OCI-LY7 (cell line): ENCODE results near the gene FBXL22.
A peak's percentile ranks its signal among the peaks of the same experiment; 100 is the strongest.

Experiments
- EZH2phosphoT487 ChIP-seq: fragments of 200-600 bp; sonication (generic); IDR thresholded peaks from 2 replicates; pipeline ENCODE4 v1.6.1; 2018; ENCODE audit warnings: low read depth, borderline replicate concordance, mild to moderate bottlenecking, mixed run types, antibody characterized with exemption, low read length, moderate library complexity, mixed read lengths
- TF ChIP-seq, protein P1 (sequence below): fragments of 200-600 bp; sonication (generic); conservative IDR thresholded peaks from 2 replicates; pipeline ENCODE4 v1.5.1; 2014; ENCODE audit warnings: mild to moderate bottlenecking, antibody characterized with exemption, low read length, moderate library complexity, mixed read lengths

DNA sequence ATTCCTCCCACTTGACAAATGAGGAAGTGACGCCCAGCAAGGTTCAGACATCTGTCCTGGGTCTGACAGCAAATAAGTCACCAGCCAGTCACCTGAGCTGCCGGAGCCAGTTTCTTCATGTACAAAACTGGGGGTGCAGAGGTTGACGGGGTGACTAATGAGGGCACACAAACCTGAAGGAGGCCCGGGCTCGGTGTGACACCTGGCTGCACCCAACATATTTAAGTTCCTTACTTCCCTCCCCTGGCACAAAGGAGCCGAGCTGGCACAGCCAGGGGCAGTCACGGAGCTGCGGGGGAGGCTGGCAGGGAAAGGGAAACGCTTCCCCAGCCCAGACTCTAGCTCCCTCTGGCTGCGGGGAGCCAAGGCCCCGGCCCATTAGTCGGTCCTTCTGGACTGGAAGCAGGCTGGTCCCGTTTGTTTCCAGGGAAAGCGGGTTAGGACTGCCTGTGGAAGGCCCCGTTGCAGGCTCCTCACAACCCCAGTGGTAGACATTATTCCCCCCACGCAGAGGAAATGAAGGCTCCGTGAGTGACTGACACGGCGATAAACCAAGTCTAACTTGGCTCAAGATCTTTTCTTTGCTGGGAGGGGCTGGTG, 2.3 kb downstream of the FBXL22 start:
- TF ChIP-seq, protein P1, sequence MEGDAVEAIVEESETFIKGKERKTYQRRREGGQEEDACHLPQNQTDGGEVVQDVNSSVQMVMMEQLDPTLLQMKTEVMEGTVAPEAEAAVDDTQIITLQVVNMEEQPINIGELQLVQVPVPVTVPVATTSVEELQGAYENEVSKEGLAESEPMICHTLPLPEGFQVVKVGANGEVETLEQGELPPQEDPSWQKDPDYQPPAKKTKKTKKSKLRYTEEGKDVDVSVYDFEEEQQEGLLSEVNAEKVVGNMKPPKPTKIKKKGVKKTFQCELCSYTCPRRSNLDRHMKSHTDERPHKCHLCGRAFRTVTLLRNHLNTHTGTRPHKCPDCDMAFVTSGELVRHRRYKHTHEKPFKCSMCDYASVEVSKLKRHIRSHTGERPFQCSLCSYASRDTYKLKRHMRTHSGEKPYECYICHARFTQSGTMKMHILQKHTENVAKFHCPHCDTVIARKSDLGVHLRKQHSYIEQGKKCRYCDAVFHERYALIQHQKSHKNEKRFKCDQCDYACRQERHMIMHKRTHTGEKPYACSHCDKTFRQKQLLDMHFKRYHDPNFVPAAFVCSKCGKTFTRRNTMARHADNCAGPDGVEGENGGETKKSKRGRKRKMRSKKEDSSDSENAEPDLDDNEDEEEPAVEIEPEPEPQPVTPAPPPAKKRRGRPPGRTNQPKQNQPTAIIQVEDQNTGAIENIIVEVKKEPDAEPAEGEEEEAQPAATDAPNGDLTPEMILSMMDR, result peak; percentile 56
- TF ChIP-seq EZH2phosphoT487, result no peak
